WI38 (cell line): ENCODE data around the gene TMA7.

Experiments
- H3K4me3 ChIP-seq: 2 replicates; pipeline ENCODE4 v1.5.1; 2011; ENCODE audit warnings: low read depth, mild to moderate bottlenecking, control low read depth, low read length
- TF ChIP-seq, protein P1 (sequence below): IDR thresholded peaks from 2 replicates; pipeline ENCODE4 v1.5.1; 2012; ENCODE audit warnings: low read depth, mild to moderate bottlenecking, control low read depth, low read length

TMA7 gene

DNA sequence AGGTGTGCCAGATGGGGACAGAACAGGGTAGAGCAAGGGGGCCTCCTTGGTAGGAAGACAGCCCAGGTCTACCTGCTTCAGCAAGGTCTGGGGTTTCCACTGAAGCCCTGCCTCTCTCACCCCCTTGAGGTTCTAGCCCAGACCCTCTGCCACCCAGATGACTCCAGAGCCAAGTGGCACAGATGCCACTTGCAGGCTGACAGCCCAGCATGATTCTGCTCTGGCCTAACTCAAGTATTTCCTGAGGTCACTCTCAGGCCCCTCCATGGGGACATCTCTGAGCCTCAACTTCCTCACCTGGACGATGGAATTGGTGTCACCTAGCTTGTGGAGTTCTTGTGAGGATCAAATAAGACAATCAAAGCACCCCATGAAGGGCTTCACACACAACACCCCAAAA is 34.1 kb upstream of the TMA7 start:
- TF ChIP-seq, protein P1, sequence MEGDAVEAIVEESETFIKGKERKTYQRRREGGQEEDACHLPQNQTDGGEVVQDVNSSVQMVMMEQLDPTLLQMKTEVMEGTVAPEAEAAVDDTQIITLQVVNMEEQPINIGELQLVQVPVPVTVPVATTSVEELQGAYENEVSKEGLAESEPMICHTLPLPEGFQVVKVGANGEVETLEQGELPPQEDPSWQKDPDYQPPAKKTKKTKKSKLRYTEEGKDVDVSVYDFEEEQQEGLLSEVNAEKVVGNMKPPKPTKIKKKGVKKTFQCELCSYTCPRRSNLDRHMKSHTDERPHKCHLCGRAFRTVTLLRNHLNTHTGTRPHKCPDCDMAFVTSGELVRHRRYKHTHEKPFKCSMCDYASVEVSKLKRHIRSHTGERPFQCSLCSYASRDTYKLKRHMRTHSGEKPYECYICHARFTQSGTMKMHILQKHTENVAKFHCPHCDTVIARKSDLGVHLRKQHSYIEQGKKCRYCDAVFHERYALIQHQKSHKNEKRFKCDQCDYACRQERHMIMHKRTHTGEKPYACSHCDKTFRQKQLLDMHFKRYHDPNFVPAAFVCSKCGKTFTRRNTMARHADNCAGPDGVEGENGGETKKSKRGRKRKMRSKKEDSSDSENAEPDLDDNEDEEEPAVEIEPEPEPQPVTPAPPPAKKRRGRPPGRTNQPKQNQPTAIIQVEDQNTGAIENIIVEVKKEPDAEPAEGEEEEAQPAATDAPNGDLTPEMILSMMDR: no peak

DNA sequence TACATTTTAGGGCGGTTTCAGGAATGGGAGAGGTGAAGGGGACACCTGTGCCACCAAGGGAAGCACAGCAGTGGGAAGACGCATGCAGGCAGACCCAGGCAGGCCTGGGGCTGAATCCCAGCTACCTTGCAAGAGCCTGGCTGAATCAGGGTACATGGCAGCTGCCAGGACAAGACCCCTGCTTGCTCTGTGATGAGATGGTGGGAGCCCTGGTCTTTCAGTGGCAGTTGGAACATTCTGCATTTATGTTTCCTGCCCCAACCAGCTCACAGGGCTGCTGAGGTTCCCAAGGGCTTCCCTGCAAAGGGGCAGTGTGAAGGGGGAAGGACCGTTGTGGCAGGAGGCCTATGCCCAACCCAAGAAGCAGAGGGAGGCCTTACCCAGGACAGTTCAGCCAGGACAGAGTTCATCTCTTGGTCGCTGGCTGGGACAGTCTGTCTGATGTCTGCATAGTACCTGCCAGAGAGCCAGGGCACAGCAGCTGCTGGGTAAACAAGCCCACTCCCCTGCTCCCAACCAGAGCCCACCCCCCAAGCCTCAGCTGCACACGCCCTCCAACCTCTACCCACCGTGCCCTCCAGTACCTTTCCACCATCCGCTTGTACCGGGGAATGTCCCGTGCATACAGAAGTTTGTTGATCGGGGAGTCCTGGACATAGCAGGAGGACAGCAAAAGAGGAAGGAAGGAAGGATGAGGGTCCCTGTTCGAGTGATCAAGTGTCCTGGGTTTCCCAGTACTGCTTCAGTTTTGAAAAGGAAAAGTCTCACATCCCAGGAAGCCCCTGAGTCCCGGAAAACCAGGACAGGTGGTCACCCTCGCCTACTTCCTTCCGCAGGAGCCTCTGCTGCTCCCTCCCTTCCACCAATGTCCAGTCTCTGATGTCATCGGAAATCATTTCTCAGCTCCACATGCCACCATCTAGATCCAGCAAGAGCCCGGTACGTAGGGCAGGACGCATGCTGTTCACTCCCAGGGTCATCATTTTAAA is 33.3 kb upstream of the TMA7 start:
- TF ChIP-seq, protein P1: no peak
- H3K4me3 ChIP-seq: no peak overlapping the region

More for the DNA sequence above, 34.1 kb upstream of the TMA7 start:
- H3K4me3 ChIP-seq: no peak overlapping the region

DNA sequence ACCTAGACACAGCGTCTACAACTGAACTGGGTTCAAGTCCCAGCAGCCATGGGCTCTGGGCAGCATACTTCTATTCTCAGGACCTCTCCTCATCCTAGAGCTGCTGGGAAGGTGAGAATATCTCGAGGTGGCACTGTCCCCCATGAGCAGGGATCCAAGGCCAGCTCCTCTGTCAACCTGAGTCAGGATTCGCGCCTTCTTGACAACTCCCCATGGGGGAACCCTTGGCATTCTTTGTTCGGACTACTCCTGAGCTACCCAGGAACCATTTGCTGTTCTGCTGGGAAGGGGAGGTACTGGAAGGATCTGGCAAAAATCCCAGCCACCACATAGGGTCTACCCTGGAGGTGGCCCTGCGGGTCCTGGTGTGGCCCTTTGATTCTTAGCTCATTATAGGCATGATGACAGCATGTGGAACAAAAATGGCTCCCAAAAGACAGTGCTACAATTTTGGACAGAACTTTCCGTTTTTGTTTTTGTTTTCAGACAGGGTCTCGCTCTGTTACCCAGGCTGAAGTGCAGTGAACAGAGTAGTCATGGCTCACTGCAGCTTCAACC is 32.4 kb upstream of the TMA7 start:
- H3K4me3 ChIP-seq: no peak overlapping the region
- TF ChIP-seq, protein P1: no peak

DNA sequence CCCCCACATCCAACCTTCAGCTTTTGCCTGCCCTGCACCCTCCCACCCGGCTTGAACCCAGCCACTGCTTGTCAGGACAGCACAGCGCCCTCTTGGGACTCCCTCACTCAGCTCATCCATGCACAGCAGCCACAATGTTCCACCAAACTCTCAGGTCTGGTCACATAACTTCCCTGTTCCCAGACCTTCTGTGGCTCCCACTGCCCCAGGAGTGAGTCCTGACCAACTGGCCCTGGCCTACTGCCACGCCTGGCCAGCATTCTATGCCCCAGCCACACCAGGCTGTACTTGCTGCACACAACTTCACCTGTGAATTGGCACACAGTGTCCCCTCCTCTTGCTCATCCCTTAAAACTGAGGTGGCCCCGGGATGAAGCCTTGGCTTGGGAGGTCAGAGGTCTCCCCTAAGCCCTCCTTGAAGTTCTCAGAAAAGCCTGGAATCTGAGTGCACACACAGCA is 31.2 kb upstream of the TMA7 start:
- TF ChIP-seq, protein P1: no peak
- no peak overlapping the region for H3K4me3 ChIP-seq

DNA sequence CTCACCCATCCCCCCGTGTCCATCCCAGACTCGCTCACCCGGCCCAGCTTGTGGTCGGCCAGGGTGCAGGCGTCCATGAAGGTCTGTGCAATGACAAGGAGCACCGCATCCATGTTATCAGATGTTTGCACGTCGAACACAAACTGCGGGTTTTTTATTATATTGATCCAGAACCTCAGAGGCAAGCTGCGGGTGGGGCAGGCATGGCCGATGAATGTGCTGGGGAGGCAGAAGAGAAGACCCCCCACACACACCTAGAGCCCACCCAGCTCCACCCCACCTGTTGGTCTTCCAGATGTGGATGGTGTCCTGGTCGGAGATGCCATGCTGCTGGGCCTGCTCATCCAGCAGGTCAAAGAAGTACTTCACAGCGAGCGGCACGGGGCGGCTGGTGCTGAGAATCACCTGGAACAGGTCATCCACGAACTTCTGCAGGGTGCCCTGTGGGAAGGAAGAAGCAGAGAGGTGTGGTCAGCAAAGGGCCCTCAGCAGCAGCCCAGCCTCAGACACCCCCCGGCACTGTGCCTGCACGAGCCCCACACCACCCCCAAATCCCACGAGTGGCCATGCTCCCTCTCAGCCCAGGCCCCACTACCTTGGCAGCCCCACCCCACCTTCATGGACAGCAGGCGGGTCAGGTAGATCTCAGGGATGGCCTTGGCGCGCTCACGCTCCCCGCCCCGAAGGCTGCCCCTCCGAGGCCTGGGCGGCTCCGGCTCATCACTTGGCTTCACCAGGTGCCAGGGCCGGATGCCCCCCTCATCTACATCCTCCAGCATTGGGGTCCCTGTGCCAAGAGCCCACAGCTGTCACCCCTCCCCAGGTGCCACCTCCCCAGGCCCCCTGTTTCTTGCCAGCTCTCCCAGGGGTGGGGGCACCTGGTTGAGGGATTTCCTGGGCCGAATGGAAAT is 30.5 kb upstream of the TMA7 start:
- H3K4me3 ChIP-seq: no peak overlapping the region
- TF ChIP-seq, protein P1: no peak

DNA sequence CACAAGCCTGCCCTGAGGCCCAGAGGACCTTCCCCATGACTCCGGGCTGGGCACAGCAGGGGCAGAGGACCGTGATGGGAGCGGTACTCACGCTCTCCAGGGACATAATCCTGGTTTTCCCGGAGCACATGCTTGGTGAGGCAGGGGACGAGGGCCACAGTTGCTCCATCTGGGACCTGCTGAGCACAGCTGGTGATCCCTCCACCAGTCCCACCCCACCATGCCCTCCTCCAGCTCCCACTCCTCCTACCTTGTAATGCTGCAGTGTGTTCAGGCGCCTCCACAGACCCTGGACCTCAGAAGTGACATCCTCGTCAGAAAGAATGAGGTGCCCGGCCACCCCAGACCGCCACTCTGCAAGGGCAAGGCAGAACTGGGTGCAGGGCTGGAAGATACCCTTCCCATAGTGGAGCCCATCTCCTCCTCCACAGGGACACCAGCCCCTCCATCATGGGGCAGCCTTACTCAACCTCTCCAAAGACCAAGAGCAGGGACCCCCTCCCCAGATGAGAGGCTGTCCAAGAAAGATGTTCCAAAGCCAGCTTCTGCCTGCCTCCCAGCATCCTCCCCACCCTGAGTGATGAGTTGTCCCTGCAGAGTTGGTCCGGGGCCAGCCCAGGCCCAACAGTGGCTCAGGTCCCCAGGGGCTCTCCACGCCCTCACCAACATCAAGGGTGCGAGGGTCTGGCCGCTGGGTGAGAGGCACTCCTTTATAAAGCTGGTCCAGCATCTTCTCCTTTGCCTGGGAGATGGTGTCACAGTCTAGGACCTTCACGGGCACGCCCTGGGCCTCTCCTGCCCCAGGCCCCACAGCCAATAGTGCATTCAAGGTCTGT is 29.6 kb upstream of the TMA7 start:
- TF ChIP-seq, protein P1: no peak

More for the DNA sequence above, 29.6 kb upstream of the TMA7 start:
- no peak overlapping the region for H3K4me3 ChIP-seq
